GM12892 (cell line): Measurements from ENCODE around the gene CLEC4G.
A peak's percentile ranks its signal among the peaks of the same experiment; 100 is the strongest.

ENCODE experiments used
- POLR2A ChIP-seq: IDR thresholded peaks from 2 replicates; pipeline ENCODE4 v1.6.1; 2011; ENCODE audit warnings: low read depth, low read length, control low read depth
- POLR2AphosphoS5 ChIP-seq: IDR thresholded peaks from 2 replicates; pipeline ENCODE4 v1.6.1; 2011; ENCODE audit warnings: low read depth, low read length, control low read depth
- TAF1 ChIP-seq: IDR thresholded peaks from 2 replicates; pipeline ENCODE4 v1.6.1; 2011; ENCODE audit warnings: low read depth, mild to moderate bottlenecking, control low read depth, low read length, borderline replicate concordance

DNA sequence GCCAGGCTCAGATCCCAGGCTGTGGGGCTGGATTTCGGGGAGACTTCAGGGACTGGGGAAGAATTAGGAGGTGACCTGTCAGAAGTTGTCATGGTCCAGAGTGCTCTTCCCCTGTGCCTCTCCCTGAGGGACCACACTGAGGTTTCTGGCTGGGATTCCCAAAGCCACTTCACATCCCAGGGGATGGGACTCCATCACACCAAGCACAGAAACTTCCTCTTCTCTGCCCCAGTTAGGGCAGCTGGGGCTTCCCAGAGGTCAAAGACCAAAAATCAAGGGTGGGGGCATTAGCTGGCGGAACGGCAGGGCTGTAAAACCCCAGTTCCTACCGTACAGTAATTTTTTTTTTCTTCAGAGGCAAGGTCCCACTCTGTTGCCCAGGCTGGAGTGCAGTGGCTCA, 37.4 kb downstream of the CLEC4G start:
- no peak for TF ChIP-seq TAF1
- TF ChIP-seq POLR2A, result 0 out of 2 replicates have a peak, but pooled peaks have one; percentile 3
- TF ChIP-seq POLR2AphosphoS5, result no peak
